ENCODE results near the gene NEDD4L. TPM values are rescaled to one million over a fixed set of nuclear protein-coding genes. Genes with fewer than 3 reads are reported as not detected.

Gene NEDD4L
- polyA plus RNA-seq, 1 of the 3 experiments (the other 2 are of a cell fraction) = 13.2 TPM

DNA sequence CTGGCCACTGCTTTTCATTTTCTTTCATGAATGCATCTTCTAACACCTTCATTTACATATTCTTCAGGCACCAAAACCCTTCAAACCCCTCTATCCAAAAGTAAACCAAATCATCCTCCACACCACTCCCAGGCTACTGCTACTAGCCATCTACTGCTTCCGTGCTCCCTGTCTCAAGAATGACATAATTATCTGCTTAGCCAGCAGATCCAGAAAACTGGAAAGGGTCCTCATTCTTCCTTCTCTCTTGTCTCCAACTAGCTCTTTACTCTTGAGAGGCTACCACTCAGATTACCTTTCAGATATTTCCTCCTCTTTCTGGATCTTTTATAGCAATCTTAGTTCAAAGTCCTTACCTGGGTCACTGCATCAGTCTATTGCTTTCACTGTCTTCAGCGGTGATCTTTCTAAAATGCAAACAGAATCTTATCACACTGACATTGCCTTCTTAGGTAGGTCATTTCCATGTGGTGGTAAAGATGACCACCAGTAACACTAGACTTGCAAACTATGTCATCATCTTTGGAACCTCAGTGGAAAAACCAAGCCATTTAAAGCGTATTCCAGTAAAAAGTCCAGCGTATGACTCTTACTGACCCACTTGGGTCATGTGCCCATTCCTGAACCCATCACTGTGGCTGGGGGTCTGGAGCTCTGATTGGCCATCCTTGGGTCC is 15.8 kb upstream of the NEDD4L start:
- 0 out of 2 replicates have a peak, but pooled peaks cover 1% of the 10 kb centered on the region for H3K27me3 ChIP-seq (ENCODE audit: insufficient read depth)
- ChIA-PET POLR2A (no interaction called here), CTCF (interaction anchor here (1.0 to 2.2 kb wide), 3 partner anchors 9 to 93 kb away, joined by 3 to 11 read pairs (median 6); partner anchors contain the start of gene NEDD4L)
- no peaks in the 10 kb centered on the region for H3K36me3 ChIP-seq (replicated peaks in 1 of 2; ENCODE audit: control insufficient read depth in 1 of 2, insufficient read depth in 2 of 2, low read length in 1 of 2)
- no peak overlapping the region for H3K9ac ChIP-seq
- H3K9me2 ChIP-seq = no peaks in the 10 kb centered on the region
- TF ChIP-seq RAD21 (IDR thresholded peaks at IDR 0.05; ENCODE audit: low read length) = no peak
- no peak for TF ChIP-seq POLR2AphosphoS5 (IDR thresholded peaks at IDR 0.05; ENCODE audit: low read depth, low read length)
- no peak for TF ChIP-seq JUND (IDR thresholded peaks at IDR 0.05)
- TF ChIP-seq, protein P1, sequence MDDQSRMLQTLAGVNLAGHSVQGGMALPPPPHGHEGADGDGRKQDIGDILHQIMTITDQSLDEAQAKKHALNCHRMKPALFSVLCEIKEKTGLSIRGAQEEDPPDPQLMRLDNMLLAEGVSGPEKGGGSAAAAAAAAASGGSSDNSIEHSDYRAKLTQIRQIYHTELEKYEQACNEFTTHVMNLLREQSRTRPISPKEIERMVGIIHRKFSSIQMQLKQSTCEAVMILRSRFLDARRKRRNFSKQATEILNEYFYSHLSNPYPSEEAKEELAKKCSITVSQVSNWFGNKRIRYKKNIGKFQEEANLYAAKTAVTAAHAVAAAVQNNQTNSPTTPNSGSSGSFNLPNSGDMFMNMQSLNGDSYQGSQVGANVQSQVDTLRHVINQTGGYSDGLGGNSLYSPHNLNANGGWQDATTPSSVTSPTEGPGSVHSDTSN (IDR thresholded peaks at IDR 0.05) = no peak
- no peak for TF ChIP-seq GATA2 (CRISPR knock-in tag; IDR thresholded peaks at IDR 0.05)
- TF ChIP-seq GABPA (IDR thresholded peaks at IDR 0.05; ENCODE audit: low read depth) = no peak
- TF ChIP-seq YY1 (IDR thresholded peaks at IDR 0.05; ENCODE audit: low read depth) = no peak
- no peak for TF ChIP-seq MXI1 (IDR thresholded peaks at IDR 0.05; ENCODE audit: low read depth, low read length)
- no peak for TF ChIP-seq NFIC (IDR thresholded peaks at IDR 0.05; ENCODE audit: borderline replicate concordance)
- 86% methylated on average over 3 of the region's 4 CpGs for WGBS (ENCODE audit: low lambda C conversion rate)
- H3K79me2 ChIP-seq (ENCODE audit: insufficient read depth) = no peaks in the 10 kb centered on the region
- no peaks in the 10 kb centered on the region for H4K20me1 ChIP-seq (ENCODE audit: insufficient read depth)
- H3K4me2 ChIP-seq = no peak overlapping the region
- H3F3A ChIP-seq (replicated peaks; ENCODE audit: insufficient read depth) = no peaks in the 10 kb centered on the region
- H3K9me3 ChIP-seq = no peaks in the 10 kb centered on the region
- peaks cover 0 to 2% of the 10 kb centered on the region in 2 experiments; a peak in 1 of 4 replicates for H3K4me1 ChIP-seq (ENCODE audit: control insufficient read depth in 1 of 2, insufficient read depth in 2 of 2, low read depth in 1 of 2, low read length in 1 of 2)
- no peak for DNase-seq
- H3K4me3 ChIP-seq (ENCODE audit: low read depth in 2 of 2, low read length in 1 of 2) = no peak overlapping the region
- no peak overlapping the region for H2AFZ ChIP-seq (ENCODE audit: low read depth)
- H3K27ac ChIP-seq (ENCODE audit: low read depth in 2 of 2, low read length in 1 of 2) = no peak overlapping the region

DNA sequence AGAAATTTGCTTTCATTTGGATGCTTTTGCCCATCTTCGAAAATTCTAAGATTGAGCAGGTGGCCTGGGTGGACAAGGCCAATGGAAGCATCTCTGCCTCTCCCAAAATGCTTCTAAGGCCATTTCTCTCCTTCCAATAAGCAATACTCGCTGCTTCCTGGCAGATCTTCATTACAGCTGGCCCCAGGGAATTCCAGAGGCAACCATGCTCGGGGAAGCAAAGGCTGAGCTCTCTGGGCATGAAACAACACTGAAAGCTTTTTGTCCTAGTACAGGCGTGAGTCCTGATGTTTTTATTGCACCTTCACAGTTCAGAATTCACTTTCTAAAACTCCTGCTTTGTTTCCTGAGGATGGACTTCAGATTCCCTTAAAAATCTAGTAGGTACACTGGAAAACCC is 11.8 kb upstream of the NEDD4L start:
- Histone ChIP-seq H3K27me3 (ENCODE audit: insufficient read depth) (peaks cover 11% of the 10 kb centered on the region; the same call in 1 of the 2 replicates), H3K9me3 (no peaks in the 10 kb centered on the region), H2AFZ (ENCODE audit: low read depth) (no peak overlapping the region), H4K20me1 (ENCODE audit: insufficient read depth) (no peaks in the 10 kb centered on the region), H3K4me3 (ENCODE audit: low read depth in 2 of 2, low read length in 1 of 2) (no peak overlapping the region), H3K79me2 (ENCODE audit: insufficient read depth) (no peaks in the 10 kb centered on the region), H3K4me2 (no peak overlapping the region), H3K9me2 (no peaks in the 10 kb centered on the region), H3K9ac (no peak overlapping the region), H3K4me1 (ENCODE audit: control insufficient read depth in 1 of 2, insufficient read depth in 2 of 2, low read depth in 1 of 2, low read length in 1 of 2) (peaks cover 0 to 2% of the 10 kb centered on the region in 2 experiments; a peak in 1 of 4 replicates), H3K27ac (ENCODE audit: low read depth in 2 of 2, low read length in 1 of 2) (no peak overlapping the region), H3K36me3 (replicated peaks in 1 of 2; ENCODE audit: control insufficient read depth in 1 of 2, insufficient read depth in 2 of 2, low read length in 1 of 2) (no peaks in the 10 kb centered on the region), H3F3A (replicated peaks; ENCODE audit: insufficient read depth) (no peaks in the 10 kb centered on the region)
- WGBS (ENCODE audit: low lambda C conversion rate) = 48% methylated on average over 4 of the region's 4 CpGs
- CTCF ChIA-PET = interaction anchor here (1.3 to 1.7 kb wide), 3 partner anchors 11 to 151 kb away, joined by 5 to 6 read pairs (median 6); partner anchors contain the start of gene NEDD4L
- no peak for DNase-seq
- POLR2A ChIA-PET = no interaction called here
- TF ChIP-seq YY1 (IDR thresholded peaks at IDR 0.05; ENCODE audit: low read depth) (no peak), EP300 (IDR thresholded peaks at IDR 0.05; ENCODE audit: borderline replicate concordance in 1 of 2, low read depth in 1 of 2, low read length in 1 of 2) (no peak), NRF1 (IDR thresholded peaks at IDR 0.05; ENCODE audit: low read depth, low read length) (no peak), FOXJ3 (CRISPR knock-in tag; IDR thresholded peaks at IDR 0.05) (no peak), GATA2 (CRISPR knock-in tag; IDR thresholded peaks at IDR 0.05) (no peak), EZH2phosphoT487 (IDR thresholded peaks at IDR 0.05; ENCODE audit: borderline replicate concordance, low read depth) (no peak), FOXM1 (IDR thresholded peaks at IDR 0.05; ENCODE audit: low read depth) (no peak), POLR2AphosphoS5 (IDR thresholded peaks at IDR 0.05; ENCODE audit: low read depth, low read length) (no peak), RXRA (IDR thresholded peaks at IDR 0.05; ENCODE audit: borderline replicate concordance, low read depth) (no peak), MXI1 (IDR thresholded peaks at IDR 0.05; ENCODE audit: low read depth, low read length) (no peak), TEAD4 (IDR thresholded peaks at IDR 0.05; ENCODE audit: borderline replicate concordance, insufficient read depth) (no peak), GABPA (IDR thresholded peaks at IDR 0.05; ENCODE audit: low read depth) (no peak), TAF1 (IDR thresholded peaks at IDR 0.05; ENCODE audit: borderline replicate concordance, low read depth, low read length) (no peak)
- TF ChIP-seq, protein P1 (IDR thresholded peaks at IDR 0.05) = no peak
- TF ChIP-seq, protein P2, sequence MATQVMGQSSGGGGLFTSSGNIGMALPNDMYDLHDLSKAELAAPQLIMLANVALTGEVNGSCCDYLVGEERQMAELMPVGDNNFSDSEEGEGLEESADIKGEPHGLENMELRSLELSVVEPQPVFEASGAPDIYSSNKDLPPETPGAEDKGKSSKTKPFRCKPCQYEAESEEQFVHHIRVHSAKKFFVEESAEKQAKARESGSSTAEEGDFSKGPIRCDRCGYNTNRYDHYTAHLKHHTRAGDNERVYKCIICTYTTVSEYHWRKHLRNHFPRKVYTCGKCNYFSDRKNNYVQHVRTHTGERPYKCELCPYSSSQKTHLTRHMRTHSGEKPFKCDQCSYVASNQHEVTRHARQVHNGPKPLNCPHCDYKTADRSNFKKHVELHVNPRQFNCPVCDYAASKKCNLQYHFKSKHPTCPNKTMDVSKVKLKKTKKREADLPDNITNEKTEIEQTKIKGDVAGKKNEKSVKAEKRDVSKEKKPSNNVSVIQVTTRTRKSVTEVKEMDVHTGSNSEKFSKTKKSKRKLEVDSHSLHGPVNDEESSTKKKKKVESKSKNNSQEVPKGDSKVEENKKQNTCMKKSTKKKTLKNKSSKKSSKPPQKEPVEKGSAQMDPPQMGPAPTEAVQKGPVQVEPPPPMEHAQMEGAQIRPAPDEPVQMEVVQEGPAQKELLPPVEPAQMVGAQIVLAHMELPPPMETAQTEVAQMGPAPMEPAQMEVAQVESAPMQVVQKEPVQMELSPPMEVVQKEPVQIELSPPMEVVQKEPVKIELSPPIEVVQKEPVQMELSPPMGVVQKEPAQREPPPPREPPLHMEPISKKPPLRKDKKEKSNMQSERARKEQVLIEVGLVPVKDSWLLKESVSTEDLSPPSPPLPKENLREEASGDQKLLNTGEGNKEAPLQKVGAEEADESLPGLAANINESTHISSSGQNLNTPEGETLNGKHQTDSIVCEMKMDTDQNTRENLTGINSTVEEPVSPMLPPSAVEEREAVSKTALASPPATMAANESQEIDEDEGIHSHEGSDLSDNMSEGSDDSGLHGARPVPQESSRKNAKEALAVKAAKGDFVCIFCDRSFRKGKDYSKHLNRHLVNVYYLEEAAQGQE (IDR thresholded peaks at IDR 0.05; ENCODE audit: low read depth, low read length) = no peak
- TF ChIP-seq, protein P3, sequence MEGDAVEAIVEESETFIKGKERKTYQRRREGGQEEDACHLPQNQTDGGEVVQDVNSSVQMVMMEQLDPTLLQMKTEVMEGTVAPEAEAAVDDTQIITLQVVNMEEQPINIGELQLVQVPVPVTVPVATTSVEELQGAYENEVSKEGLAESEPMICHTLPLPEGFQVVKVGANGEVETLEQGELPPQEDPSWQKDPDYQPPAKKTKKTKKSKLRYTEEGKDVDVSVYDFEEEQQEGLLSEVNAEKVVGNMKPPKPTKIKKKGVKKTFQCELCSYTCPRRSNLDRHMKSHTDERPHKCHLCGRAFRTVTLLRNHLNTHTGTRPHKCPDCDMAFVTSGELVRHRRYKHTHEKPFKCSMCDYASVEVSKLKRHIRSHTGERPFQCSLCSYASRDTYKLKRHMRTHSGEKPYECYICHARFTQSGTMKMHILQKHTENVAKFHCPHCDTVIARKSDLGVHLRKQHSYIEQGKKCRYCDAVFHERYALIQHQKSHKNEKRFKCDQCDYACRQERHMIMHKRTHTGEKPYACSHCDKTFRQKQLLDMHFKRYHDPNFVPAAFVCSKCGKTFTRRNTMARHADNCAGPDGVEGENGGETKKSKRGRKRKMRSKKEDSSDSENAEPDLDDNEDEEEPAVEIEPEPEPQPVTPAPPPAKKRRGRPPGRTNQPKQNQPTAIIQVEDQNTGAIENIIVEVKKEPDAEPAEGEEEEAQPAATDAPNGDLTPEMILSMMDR (IDR thresholded peaks at IDR 0.05) = no peak

All from SK-N-SH (cell line).